ENCODE data around the gene CPTP.

The CPTP gene

GRCh38 chr1:1313500-1314236, 10.9 kb upstream of the CPTP start:
- Histone ChIP-seq H4K20me1 (ENCODE audit: control insufficient read depth, insufficient read depth, low read depth, low read length) (0 out of 2 replicates have a peak, but pooled peaks cover 3% of the 10 kb centered on the region), H3K79me2 (ENCODE audit: control insufficient read depth, low read length) (peaks cover 33% of the 10 kb centered on the region), H3K9me3 (ENCODE audit: control insufficient read depth, insufficient read depth, low read length) (no peaks in the 10 kb centered on the region), H3F3A (ENCODE audit: control insufficient read depth, insufficient read depth) (peaks cover 11% of the 10 kb centered on the region; the same call in 1 of the 2 replicates), H3K4me2 (ENCODE audit: low read length) (no peak overlapping the region), H3K27ac (ENCODE audit: low read depth, low read length) (no peak overlapping the region), H3K36me3 (ENCODE audit: control insufficient read depth, low read length) (peaks cover 70% of the 10 kb centered on the region), H3K27me3 (ENCODE audit: control insufficient read depth, low read length) (no peaks in the 10 kb centered on the region), H3K9me2 (replicated peaks; ENCODE audit: control insufficient read depth, low read length) (no peaks in the 10 kb centered on the region), H3K4me3 (ENCODE audit: low read length) (no peak overlapping the region), H3K4me1 (ENCODE audit: control insufficient read depth, low read length) (peaks cover 9% of the 10 kb centered on the region)
- TF ChIP-seq EZH2phosphoT487 (IDR thresholded peaks at IDR 0.05; ENCODE audit: borderline replicate concordance, low read length) (no peak), CTCF (IDR thresholded peaks at IDR 0.05; ENCODE audit: low read depth, low read length, poor library complexity, severe bottlenecking) (no peak)

GRCh38 chr1:1314237-1314586, 10.4 kb upstream of the CPTP start:
- Histone ChIP-seq H3K27ac (ENCODE audit: low read depth, low read length) (no peak overlapping the region), H3K4me2 (ENCODE audit: low read length) (no peak overlapping the region), H3K4me3 (ENCODE audit: low read length) (no peak overlapping the region), H3F3A (ENCODE audit: control insufficient read depth, insufficient read depth) (peaks cover 11% of the 10 kb centered on the region; the same call in 1 of the 2 replicates), H3K36me3 (ENCODE audit: control insufficient read depth, low read length) (peaks cover 75% of the 10 kb centered on the region), H3K79me2 (ENCODE audit: control insufficient read depth, low read length) (peaks cover 28% of the 10 kb centered on the region), H3K4me1 (ENCODE audit: control insufficient read depth, low read length) (peaks cover 9% of the 10 kb centered on the region), H3K9me2 (replicated peaks; ENCODE audit: control insufficient read depth, low read length) (no peaks in the 10 kb centered on the region), H3K9me3 (ENCODE audit: control insufficient read depth, insufficient read depth, low read length) (no peaks in the 10 kb centered on the region), H3K27me3 (ENCODE audit: control insufficient read depth, low read length) (no peaks in the 10 kb centered on the region), H4K20me1 (ENCODE audit: control insufficient read depth, insufficient read depth, low read depth, low read length) (0 out of 2 replicates have a peak, but pooled peaks cover 3% of the 10 kb centered on the region)
- TF ChIP-seq EZH2phosphoT487 (IDR thresholded peaks at IDR 0.05; ENCODE audit: borderline replicate concordance, low read length) = no peak
- no peak for TF ChIP-seq CTCF (IDR thresholded peaks at IDR 0.05; ENCODE audit: low read depth, low read length, poor library complexity, severe bottlenecking)

GRCh38 chr1:1314678-1315335, 9.8 kb upstream of the CPTP start:
- peaks cover 28% of the 10 kb centered on the region for H3K79me2 ChIP-seq (ENCODE audit: control insufficient read depth, low read length)
- 0 out of 2 replicates have a peak, but pooled peaks cover 3% of the 10 kb centered on the region for H4K20me1 ChIP-seq (ENCODE audit: control insufficient read depth, insufficient read depth, low read depth, low read length)
- peaks cover 11% of the 10 kb centered on the region; the same call in 1 of the 2 replicates for H3F3A ChIP-seq (ENCODE audit: control insufficient read depth, insufficient read depth)
- peaks cover 75% of the 10 kb centered on the region for H3K36me3 ChIP-seq (ENCODE audit: control insufficient read depth, low read length)
- no peaks in the 10 kb centered on the region for H3K27me3 ChIP-seq (ENCODE audit: control insufficient read depth, low read length)
- H3K4me3 ChIP-seq (ENCODE audit: low read length) = no peak overlapping the region
- no peaks in the 10 kb centered on the region for H3K9me3 ChIP-seq (ENCODE audit: control insufficient read depth, insufficient read depth, low read length)
- TF ChIP-seq EZH2phosphoT487 (IDR thresholded peaks at IDR 0.05; ENCODE audit: borderline replicate concordance, low read length) (no peak), CTCF (IDR thresholded peaks at IDR 0.05; ENCODE audit: low read depth, low read length, poor library complexity, severe bottlenecking) (no peak)
- peaks cover 3% of the 10 kb centered on the region for H3K4me1 ChIP-seq (ENCODE audit: control insufficient read depth, low read length)
- no peak overlapping the region for H3K27ac ChIP-seq (ENCODE audit: low read depth, low read length)
- H3K4me2 ChIP-seq (ENCODE audit: low read length) = no peak overlapping the region
- H3K9me2 ChIP-seq (replicated peaks; ENCODE audit: control insufficient read depth, low read length) = no peaks in the 10 kb centered on the region

Measured in DOHH2 (cell line).